PC-3 (cell line): ENCODE results near the gene DGLUCY.

Experiments
- CTCF ChIP-seq: fragments of 300-600 bp; sonication (generic); conservative IDR thresholded peaks from 2 replicates; pipeline ENCODE4 v1.5.1; 2017; ENCODE audit warnings: antibody characterized with exemption, low read depth, mild to moderate bottlenecking, low read length
- EZH2 ChIP-seq: fragments of 300-600 bp; sonication (generic); IDR thresholded peaks from one replicate; pipeline ENCODE4 v1.6.1; 2017; ENCODE audit warnings: antibody characterized with exemption, mild to moderate bottlenecking, low read length; ENCODE audit not compliant: unreplicated experiment

- TF ChIP-seq CTCF: no peak
- no peak for TF ChIP-seq EZH2
Observed at GRCh38 chr14:91229005-91229382, 115.1 kb downstream of the DGLUCY start.
